IPS-NIHi7 (cell line): ENCODE data around the gene AUTS2.
"Not testable (repeated sequence)": the region's sequence is repeated elsewhere in the genome, so short reads cannot be mapped to it uniquely, and the experiment has no call there.

Experiments used
- DNase-seq: peaks from one replicate; pipeline ENCODE4 v3.0.0; 2012; ENCODE audit warnings: mixed read lengths; ENCODE audit errors: extremely low spot score

AUTS2 gene

DNA sequence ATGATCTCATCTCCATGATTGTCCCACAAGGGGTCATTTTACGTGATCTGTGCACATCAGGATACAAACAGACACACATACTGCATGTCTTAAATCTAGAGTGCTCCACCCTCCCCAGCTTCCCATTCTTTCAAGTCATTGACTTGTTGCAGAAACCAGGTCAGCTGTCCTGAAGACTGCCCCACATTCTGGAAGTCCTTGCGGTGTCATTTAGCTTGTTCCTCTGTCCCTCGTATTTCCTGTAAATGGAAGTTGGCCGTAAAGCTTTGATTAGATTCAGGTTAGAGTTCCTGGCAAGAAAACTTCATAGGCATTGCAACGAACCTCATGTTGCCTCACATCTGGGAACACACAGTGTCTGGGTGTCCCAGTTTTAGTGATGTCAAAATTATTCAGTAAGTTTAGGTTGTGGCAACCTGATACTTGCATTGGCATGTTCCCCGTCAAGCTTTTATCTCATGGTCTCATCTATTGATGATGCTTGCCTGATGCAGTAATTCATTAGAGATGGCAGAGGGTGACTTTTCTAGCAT is 1116.3 kb downstream of the AUTS2 start:
- DNase-seq: no peak

DNA sequence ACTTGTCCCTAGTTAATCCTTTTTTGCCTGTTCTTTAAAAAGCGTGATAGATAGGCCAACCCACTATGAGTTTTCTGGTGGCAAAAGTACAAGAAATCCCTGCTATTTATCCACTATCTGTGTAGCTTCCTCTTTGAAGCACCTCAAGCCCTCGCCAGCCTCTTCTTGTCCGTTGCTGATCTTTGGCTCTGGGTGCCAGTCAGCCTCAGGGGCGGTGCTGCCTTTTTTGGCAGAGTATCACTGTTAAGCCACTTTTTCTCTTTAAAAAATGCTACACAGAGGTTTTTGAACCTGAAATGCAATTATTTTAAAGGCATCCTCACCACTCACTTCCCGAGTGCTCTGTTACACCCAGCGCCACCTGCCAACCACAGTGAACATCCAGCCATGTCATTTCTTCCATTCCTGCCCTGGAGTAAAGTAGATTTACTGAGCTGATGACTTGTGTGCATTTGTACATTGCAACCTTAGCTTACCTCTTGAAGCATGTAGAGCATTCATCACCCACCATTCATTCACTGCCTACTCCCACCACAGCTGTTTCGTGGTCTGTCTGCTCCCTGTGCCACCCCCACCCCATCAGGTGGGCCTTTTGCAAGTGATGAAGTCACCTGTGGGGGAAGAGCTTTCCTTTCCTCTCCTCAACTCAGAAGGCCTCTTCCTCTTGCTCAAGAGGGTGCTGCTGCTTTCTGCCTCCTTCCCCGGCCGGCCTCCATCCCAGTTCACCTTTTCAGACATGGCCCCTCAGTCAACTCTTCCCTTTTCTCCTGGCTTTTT is 1119.5 kb downstream of the AUTS2 start:
- no peak for DNase-seq

DNA sequence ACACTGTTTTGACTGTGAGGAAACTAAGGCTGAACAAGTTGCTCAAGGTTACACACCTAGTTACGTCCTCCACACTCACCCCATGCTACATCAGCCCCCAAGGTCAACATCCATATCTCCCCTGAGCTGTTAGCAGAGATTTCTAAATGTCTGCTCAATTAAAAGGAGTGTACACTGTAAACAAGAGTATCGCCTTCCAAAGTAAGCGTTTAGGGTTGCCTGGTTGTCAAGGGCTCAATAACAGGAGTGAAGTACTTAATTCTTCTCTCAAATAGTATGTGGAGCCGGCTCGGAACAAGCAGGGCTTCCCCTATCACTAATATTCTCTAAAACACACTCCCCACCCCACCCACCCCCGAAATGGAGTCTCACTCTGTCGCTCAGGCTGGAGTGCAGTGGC is 1120.8 kb downstream of the AUTS2 start:
- no peak for DNase-seq

- DNase-seq: no peak
These were observed 1122.1 kb downstream of the AUTS2 start for GRCh38 chr7:70720191-70720873.

GRCh38 chr7:70721500-70721899 is 1123.2 kb downstream of the AUTS2 start:
- no peak for DNase-seq

GRCh38 chr7:70723339-70723738 is 1125.1 kb downstream of the AUTS2 start:
- no peak for DNase-seq

DNA sequence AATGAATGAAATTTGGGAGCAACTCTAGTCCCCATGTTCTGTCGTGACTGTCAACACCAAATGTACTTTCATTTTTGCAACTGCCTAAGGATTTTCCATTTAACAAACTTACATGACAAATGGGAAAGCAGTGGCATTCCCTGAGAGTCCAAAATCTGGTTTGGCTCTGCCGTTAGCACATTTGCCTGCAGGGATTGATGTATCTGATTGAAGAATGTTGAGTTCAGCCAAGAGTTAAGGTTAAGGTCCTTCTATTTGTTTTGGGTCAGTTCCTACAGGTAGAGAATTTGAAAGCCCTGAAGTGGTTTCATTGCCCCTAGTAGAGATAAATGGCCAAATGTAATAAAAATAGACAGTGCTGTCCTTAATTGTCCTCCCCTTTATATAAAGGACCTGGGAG is 1127.2 kb downstream of the AUTS2 start:
- DNase-seq: no peak

- no peak for DNase-seq
These were observed 1128.0 kb downstream of the AUTS2 start for GRCh38 chr7:70726294-70726693.

- DNase-seq: no peak
These were observed 1128.7 kb downstream of the AUTS2 start for GRCh38 chr7:70726951-70727378.

- no peak for DNase-seq
These were observed 1129.6 kb downstream of the AUTS2 start for GRCh38 chr7:70727861-70728260.

GRCh38 chr7:70728872-70729552 is 1130.7 kb downstream of the AUTS2 start:
- peak; percentile 76 for DNase-seq

DNA sequence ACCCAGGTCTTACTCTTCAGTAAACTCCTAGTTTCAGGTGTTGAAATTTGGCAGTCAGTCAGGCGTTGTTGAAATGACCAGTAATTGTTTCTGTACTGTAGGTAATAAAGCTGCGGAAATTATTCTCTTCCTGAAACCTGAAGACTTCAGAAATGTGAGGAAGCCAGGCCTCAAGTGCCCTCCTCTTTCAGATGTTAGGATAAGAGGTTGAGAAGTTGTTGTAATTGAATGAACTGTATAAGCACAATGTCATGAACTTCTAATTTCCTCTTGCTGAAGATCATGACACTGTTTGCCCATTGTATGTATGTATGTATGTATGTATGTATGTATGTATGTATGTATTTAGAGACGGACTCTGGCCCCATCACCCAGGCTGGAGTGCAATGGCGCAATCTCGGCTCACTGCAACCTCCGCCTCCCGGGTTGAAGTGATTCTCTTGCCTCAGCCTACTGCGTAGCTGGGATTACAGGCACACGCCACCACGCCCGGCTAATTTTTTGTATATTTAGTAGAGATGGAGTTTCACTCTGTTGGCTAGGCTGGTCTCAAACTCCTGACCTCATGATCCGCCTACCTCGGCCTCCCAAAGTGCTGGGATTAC is 1131.4 kb downstream of the AUTS2 start:
- DNase-seq: not testable (repeated sequence)

DNA sequence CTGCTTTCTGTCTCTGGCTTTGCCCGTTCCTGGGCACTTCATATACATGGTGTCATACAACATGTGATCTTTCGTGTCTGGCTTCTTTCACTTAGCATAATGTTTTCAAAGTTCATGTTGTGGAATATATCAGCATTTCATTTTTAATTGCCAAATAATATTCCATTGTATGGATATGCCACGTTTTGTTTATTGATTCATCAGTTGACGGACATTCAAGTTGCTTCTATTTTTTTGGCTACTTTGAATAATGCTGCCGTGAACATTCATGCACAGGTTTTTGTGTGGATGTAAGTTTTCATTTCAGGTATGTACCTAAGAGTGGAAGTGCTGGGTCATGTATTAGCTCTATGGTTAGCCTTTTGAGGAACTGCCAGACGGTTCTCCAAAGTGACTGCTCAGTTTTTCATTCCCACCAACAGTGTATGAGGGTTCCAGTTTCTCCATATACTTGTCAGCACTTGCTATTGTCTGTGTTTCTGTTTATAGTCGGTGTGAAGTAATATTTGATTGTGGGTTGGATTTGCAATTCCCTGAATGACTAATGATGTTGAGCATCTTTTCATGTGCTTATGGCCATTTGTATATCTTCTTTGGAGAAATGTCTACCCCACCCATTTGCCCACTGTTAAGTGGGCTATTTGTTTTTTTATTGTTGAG is 1132.3 kb downstream of the AUTS2 start:
- no peak for DNase-seq

DNA sequence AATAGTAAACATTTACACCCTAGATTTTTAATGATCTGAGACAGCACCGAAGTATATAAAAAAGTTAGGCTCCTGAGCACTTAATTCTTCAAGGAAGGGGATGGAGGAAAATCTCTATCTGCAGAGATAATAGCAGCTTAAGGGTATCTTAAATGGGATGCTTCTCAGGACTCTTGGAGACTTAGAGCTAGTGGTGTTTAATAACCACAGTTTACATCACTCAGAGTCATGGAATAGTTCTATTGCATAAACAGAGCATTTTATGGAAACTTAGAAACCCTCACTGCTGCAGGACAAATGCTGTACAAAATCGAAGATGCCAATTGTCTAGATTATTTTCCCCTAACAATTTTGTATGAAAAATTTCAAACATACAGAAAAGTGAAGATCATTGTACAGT is 1134.8 kb downstream of the AUTS2 start:
- DNase-seq: no peak

DNA sequence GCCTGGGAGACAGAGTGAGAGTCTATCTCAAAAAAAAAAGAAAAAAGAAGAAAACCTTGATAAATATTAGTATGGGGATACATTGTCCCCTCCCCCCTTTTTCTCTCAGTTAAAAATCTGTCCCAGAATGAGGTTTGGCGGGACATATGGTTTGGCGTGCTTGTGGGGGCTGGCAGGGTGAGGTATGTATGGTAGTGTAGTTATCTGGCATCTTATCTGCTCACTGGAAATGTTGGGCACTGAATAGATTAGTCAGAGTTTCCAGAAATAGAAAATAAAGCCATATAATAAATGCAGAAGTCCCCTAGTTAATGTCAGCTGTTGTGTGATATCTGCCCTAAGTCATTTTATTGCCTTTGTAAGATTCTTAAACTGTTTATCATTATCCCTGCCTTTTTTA is 1136.1 kb downstream of the AUTS2 start:
- no peak for DNase-seq

- DNase-seq: no peak
These were observed 1137.0 kb downstream of the AUTS2 start for GRCh38 chr7:70735313-70735712.

- no peak for DNase-seq
These were observed 1138.6 kb downstream of the AUTS2 start for GRCh38 chr7:70736715-70737460.

GRCh38 chr7:70738151-70738885 is 1140.0 kb downstream of the AUTS2 start:
- DNase-seq: peak; percentile 38

GRCh38 chr7:70739646-70740210 is 1141.5 kb downstream of the AUTS2 start:
- DNase-seq: no peak

- DNase-seq: no peak
These were observed 1143.4 kb downstream of the AUTS2 start for GRCh38 chr7:70741666-70742065.
